Stomach (tissue), 9 donors: ENCODE results near the gene S1PR2. TPM values are rescaled to one million over a fixed set of nuclear protein-coding genes. Genes with fewer than 3 reads are reported as not detected.

Experiments
- DNase-seq, 2 donors: peaks; one replicate each; pipeline versions ENCODE4 v3.0.0 to v3.0.0-alpha.2; 2013 to 2019
- H3K27ac ChIP-seq, 5 donors: fragments of 200-600 bp in 4 of 5; sonication (generic) in 4 of 5; one replicate each; pipeline ENCODE4 v1.5.1; 2013 to 2019; ENCODE audit warnings: mild to moderate bottlenecking in 1 of 5, moderate library complexity in 1 of 5
- H3K27me3 ChIP-seq, 3 donors: fragments of 200-600 bp; sonication (generic); one replicate each; pipeline ENCODE4 v1.5.1; 2017 to 2019; ENCODE audit warnings: mixed run types in 1 of 3
- H3K36me3 ChIP-seq, 4 donors: fragments of 200-600 bp; sonication (generic); 1 replicate in 3 of 4; 2 replicates in 1 of 4; pipeline ENCODE4 v1.5.1; 2016 to 2019
- H3K4me1 ChIP-seq, 4 donors: fragments of 200-600 bp; sonication (generic); one replicate each; pipeline ENCODE4 v1.5.1; 2016 to 2019
- H3K4me3 ChIP-seq, 4 donors: fragments of 200-600 bp; sonication (generic) in 3 of 4; one replicate each; pipeline ENCODE4 v1.5.1; 2016 to 2019; ENCODE audit warnings: mild to moderate bottlenecking in 1 of 4
- H3K9me3 ChIP-seq, 4 donors: fragments of 200-600 bp; sonication (generic); one replicate each; pipeline ENCODE4 v1.5.1; 2016 to 2019
- EP300 ChIP-seq: sonication (generic); formaldehyde crosslinking; IDR thresholded peaks from one replicate; pipeline ENCODE4 v1.6.1; 2017; ENCODE audit warnings: antibody characterized with exemption
- POLR2A ChIP-seq, 4 donors: fragments of 450-650 bp; IDR thresholded peaks; one replicate each; pipeline ENCODE4 v1.6.1; 2016; ENCODE audit warnings: antibody characterized with exemption in 4 of 4, control low read depth in 2 of 4, mild to moderate bottlenecking in 1 of 4, moderate library complexity in 1 of 4
- POLR2AphosphoS5 ChIP-seq, 3 donors: sonication (generic); formaldehyde crosslinking; IDR thresholded peaks; one replicate each; pipeline ENCODE4 v1.6.1; 2016; ENCODE audit warnings: antibody characterized with exemption in 3 of 3
- WGBS, 5 donors: extraction: QIAGEN DNeasy Blood & Tissue Kit in 3 of 5; methylation state at CpG; one replicate each; pipeline versions ENCODE4 v1.1.5 to v1.1.7; 2013 to 2018; 5-methylcytosine and 5-hydroxymethylcytosine counted together
- intact Hi-C: fragments of 100-400 bp; cut with DNase I; formaldehyde crosslinking; loops from one replicate; pipeline ENCODE4 v1.15.1; 2023; ENCODE audit warnings: low total_unique reads
- polyA plus RNA-seq, 3 donors: library from polyadenylated mRNA; stranded (reverse); fragments of 200-250 nt; gene quantifications; one replicate each; pipeline ENCODE4 v1.2.3, GENCODE V29; 2013
- total RNA-seq, 5 donors: library from RNA; depleted of rRNA; stranded (reverse); fragments of >200 nt; gene quantifications; one replicate each; pipeline versions ENCODE4 v1.1.0 to v1.2.3, GENCODE V29; 2014 to 2016
- TF ChIP-seq, protein P1 (sequence below), 7 experiments: fragments of 450-650 bp in 4 of 7; fragments of 200-600 bp in 3 of 7; sonication (generic) in 3 of 7; IDR thresholded peaks; one replicate each; pipeline ENCODE4 v1.5.1; 2016 to 2019; ENCODE audit warnings: antibody characterized with exemption in 7 of 7, control low read depth in 2 of 7, mild to moderate bottlenecking in 1 of 7
- donor health status: healthy with polysubstance abuse.
- donor health status: Bipolar disorder and iron deficiency.
- donor health status: healthy.

Gene S1PR2
- total and polyA plus RNA-seq, 8 donors: 0.29 to 11.7 (median 2.7) TPM; not detected in 1

DNA sequence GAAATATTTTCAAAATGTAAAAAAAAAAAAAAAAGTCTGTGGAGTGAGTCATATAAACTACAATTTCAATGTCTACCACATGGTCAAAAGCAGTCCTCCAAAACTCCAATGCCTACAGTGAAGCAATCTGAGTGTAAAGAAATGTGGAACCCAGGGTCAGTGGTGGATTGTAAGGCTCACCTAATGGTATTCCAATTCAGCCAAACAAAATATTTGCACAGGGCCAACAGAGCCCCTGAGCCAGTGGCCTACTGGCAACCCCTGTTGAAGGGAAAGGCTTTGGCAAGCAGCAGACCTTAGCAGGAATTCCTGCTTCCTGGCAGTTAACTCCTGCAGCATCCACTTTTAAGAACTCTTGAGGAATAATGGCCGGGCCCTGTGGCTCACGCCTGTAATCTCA, 39.8 kb downstream of the S1PR2 start:
- TF ChIP-seq EP300 (no peak), POLR2AphosphoS5 (IDR thresholded peaks at IDR 0.05) (peak in 1 of 3 donors; percentile 63)
- Histone ChIP-seq H3K36me3 (peaks cover 0 to 25% (median 9%) of the 10 kb centered on the region in 4 donors), H3K27me3 (no peaks in the 10 kb centered on the region), H3K4me3 (no peak overlapping the region), H3K27ac (peak overlapping the region in 4 of 5 donors; percentile 35 to 48 (median 44)), H3K9me3 (no peaks in the 10 kb centered on the region), H3K4me1 (peaks cover 31 to 58% (median 39%) of the 10 kb centered on the region in 4 donors)
- intact Hi-C loops: no loop called here
- 23 to 58% (median 52%) methylated on average over 2 of the region's 2 CpGs for WGBS, 5 donors
- peak in 1 of 2 donors; percentile 76 for DNase-seq

DNA sequence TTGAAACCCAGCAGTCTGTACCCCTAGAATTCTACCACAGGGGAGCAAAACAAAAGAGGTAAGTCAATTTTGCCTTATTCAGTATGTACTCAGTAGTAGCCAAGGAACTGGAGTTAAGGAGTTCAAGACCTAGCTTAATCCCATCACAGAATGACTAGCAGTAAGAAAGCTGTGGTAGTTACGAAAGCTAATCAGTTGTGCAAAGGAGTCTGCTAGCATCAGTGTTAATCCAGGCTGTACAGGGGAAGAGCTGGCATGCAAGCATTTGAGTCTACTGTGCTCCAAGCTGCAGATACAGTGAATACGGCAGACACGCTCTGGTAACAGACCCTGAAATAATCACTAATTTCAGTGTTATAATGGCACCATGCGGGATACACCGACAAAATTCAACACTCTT, 41.1 kb downstream of the S1PR2 start:
- Histone ChIP-seq H3K9me3 (no peaks in the 10 kb centered on the region), H3K4me1 (peaks cover 28 to 50% (median 37%) of the 10 kb centered on the region in 4 donors), H3K27ac (no peak overlapping the region), H3K4me3 (no peak overlapping the region), H3K27me3 (no peaks in the 10 kb centered on the region), H3K36me3 (peaks cover 0 to 39% (median 22%) of the 10 kb centered on the region in 4 donors)
- TF ChIP-seq EP300: no peak
- no peak for TF ChIP-seq POLR2A (IDR thresholded peaks at IDR 0.05)
- TF ChIP-seq, protein P1, sequence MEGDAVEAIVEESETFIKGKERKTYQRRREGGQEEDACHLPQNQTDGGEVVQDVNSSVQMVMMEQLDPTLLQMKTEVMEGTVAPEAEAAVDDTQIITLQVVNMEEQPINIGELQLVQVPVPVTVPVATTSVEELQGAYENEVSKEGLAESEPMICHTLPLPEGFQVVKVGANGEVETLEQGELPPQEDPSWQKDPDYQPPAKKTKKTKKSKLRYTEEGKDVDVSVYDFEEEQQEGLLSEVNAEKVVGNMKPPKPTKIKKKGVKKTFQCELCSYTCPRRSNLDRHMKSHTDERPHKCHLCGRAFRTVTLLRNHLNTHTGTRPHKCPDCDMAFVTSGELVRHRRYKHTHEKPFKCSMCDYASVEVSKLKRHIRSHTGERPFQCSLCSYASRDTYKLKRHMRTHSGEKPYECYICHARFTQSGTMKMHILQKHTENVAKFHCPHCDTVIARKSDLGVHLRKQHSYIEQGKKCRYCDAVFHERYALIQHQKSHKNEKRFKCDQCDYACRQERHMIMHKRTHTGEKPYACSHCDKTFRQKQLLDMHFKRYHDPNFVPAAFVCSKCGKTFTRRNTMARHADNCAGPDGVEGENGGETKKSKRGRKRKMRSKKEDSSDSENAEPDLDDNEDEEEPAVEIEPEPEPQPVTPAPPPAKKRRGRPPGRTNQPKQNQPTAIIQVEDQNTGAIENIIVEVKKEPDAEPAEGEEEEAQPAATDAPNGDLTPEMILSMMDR (IDR thresholded peaks at IDR 0.05): no peak
- no peak for TF ChIP-seq POLR2AphosphoS5 (IDR thresholded peaks at IDR 0.05)
- intact Hi-C loops: no loop called here
- DNase-seq: no peak
- WGBS, 5 donors: 93 to 96% (median 94%) methylated on average over 5 of the region's 5 CpGs

DNA sequence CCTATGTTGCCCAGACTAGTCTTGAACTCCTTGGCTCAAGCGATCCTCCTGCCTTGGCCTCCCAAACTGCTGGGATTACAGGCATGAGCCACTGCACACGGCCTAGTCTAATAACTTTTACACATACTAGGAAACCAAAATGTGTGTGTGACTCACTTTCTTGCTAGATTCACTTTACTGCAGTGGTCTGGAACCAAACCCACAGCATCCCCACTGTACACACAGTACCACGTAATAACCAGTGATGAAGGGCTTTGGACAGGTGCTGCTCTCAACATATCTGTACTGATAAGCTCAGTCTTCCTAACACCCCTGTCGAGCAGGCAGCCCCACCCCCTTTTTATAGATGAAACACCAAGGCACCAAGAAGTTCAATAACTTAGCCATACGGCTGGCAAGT, 41.5 kb downstream of the S1PR2 start:
- no peak overlapping the region for H3K4me3 ChIP-seq
- H3K9me3 ChIP-seq: no peaks in the 10 kb centered on the region
- no peak overlapping the region for H3K27ac ChIP-seq
- 64 to 83% (median 72%) methylated on average over 5 of the region's 5 CpGs for WGBS, 5 donors
- no peak for DNase-seq
- TF ChIP-seq POLR2A (IDR thresholded peaks at IDR 0.05) (no peak), POLR2AphosphoS5 (IDR thresholded peaks at IDR 0.05) (no peak), EP300 (no peak)
- H3K36me3 ChIP-seq: peaks cover 0 to 43% (median 26%) of the 10 kb centered on the region in 4 donors
- intact Hi-C loops: no loop called here
- peaks cover 27 to 48% (median 36%) of the 10 kb centered on the region in 4 donors for H3K4me1 ChIP-seq
- no peaks in the 10 kb centered on the region for H3K27me3 ChIP-seq

DNA sequence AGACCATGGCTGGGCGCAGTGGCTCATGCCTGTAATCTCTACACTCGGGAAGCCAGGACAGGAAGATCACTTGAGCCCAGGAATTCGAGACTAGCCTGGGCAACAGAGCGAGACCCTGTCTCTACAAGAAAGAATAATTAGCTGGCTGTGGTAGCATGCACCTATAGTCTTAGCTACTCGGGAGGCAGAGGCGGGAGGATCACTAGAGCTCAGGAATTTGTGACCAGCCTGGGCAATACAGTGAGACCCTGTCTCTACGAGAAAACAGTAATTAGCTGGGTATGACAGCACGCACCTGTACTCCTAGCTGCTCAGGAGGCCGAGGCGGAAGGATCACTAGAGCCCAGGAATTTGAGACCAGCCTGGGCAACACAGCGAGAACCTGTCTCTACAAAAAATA, 43.8 kb downstream of the S1PR2 start:
- H3K27me3 ChIP-seq: no peaks in the 10 kb centered on the region
- intact Hi-C loops: no loop called here
- peaks cover 9 to 29% (median 18%) of the 10 kb centered on the region in 4 donors for H3K4me1 ChIP-seq
- DNase-seq: no peak
- no peak for TF ChIP-seq POLR2A (IDR thresholded peaks at IDR 0.05)
- no peak for TF ChIP-seq POLR2AphosphoS5 (IDR thresholded peaks at IDR 0.05)
- TF ChIP-seq EP300: no peak
- TF ChIP-seq, protein P1 (IDR thresholded peaks at IDR 0.05): no peak
- H3K9me3 ChIP-seq: no peaks in the 10 kb centered on the region
- H3K27ac ChIP-seq: no peak overlapping the region
- 83 to 96% (median 90%) methylated on average over 11 of the region's 11 CpGs for WGBS, 5 donors
- H3K36me3 ChIP-seq: peaks cover 0 to 56% (median 31%) of the 10 kb centered on the region in 4 donors
- H3K4me3 ChIP-seq: no peak overlapping the region

DNA sequence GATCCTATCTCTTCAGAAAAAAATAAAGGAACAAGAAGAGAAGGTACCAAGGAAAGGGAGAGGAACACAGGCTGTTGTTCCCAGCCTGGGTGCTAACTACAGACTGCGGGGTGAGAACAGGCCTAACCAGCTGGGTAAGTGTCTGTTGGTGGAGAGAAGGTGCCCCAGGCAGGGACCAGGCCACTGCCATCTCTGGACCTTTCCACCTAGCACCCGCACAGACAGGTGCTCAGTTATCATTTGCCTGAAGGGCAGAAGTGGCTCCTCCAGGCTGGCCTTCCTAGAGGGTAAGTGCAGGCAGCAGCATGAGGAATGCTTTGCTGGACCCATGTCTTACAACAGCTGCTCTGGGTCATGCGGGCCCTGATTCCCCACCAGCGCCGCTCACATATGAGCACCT, 46.5 kb downstream of the S1PR2 start:
- 75 to 87% (median 81%) methylated on average over 5 of the region's 5 CpGs for WGBS, 5 donors
- no peak overlapping the region for H3K27ac ChIP-seq
- H3K9me3 ChIP-seq: no peaks in the 10 kb centered on the region
- DNase-seq: no peak
- H3K4me1 ChIP-seq: peaks cover 0 to 4% (median 0%) of the 10 kb centered on the region in 4 donors
- intact Hi-C loops: no loop called here
- peaks cover 18 to 71% (median 51%) of the 10 kb centered on the region in 4 donors for H3K36me3 ChIP-seq
- H3K27me3 ChIP-seq: no peaks in the 10 kb centered on the region
- H3K4me3 ChIP-seq: no peak overlapping the region
- TF ChIP-seq EP300: no peak
- TF ChIP-seq, protein P1 (IDR thresholded peaks at IDR 0.05): no peak
- no peak for TF ChIP-seq POLR2AphosphoS5 (IDR thresholded peaks at IDR 0.05)
- no peak for TF ChIP-seq POLR2A (IDR thresholded peaks at IDR 0.05)
